SK-N-SH (cell line): ENCODE measurements around the gene PGAM2. TPM values are rescaled to one million over a fixed set of nuclear protein-coding genes. Genes with fewer than 3 reads are reported as not detected.

Experiments
- CTCF ChIA-PET: fragments of 300-600, 350-600 bp; formaldehyde crosslinking; extraction: SDS; loops from one replicate; lab custom pipeline; 2021; lab: Yijun Ruan, JAX
- POLR2A ChIA-PET: fragments of 350-600 bp; sonication (Branson Sonifier 250); formaldehyde crosslinking; extraction: SDS; loops from one replicate; lab custom pipeline; 2020; ENCODE audit warnings: antibody characterized with exemption, inconsistent platforms; lab: Yijun Ruan, JAX
- DNase-seq: peaks from one replicate; pipeline ENCODE4 v3.0.0; 2012
- H2AFZ ChIP-seq: fragments of 200-600 bp; sonication (generic); 2 replicates; pipeline ENCODE4 v1.8.1; 2016; ENCODE audit warnings: antibody characterized with exemption, mild to moderate bottlenecking, low read depth
- H3F3A ChIP-seq: fragments of 200-600 bp; sonication (generic); replicated peaks from 2 replicates; pipeline ENCODE3; 2016; ENCODE audit warnings: antibody characterized with exemption, mild to moderate bottlenecking; ENCODE audit not compliant: insufficient read depth
- H3K27ac ChIP-seq, 2 experiments: fragments of 200-500 bp in 1 of 2; fragments of 200-600 bp in 1 of 2; sonication (Bioruptor generic) in 1 of 2; sonication (generic), shearing (Covaris generic) in 1 of 2; 2 replicates each; pipeline versions ENCODE4 v1.5.1 to v1.6.1; 2014 to 2016; ENCODE audit warnings: low read depth in 2 of 2, inconsistent platforms in 1 of 2, low read length in 1 of 2, mild to moderate bottlenecking in 1 of 2, mixed read lengths in 1 of 2
- H3K27me3 ChIP-seq: fragments of 200-600 bp; sonication (generic), shearing (Covaris generic); 2 replicates; pipeline ENCODE4 v1.6.1; 2016; ENCODE audit warnings: mixed run types; ENCODE audit not compliant: insufficient read depth
- H3K36me3 ChIP-seq, 2 experiments: fragments of 200-500 bp in 1 of 2; fragments of 200-600 bp in 1 of 2; sonication (Bioruptor generic) in 1 of 2; sonication (generic) in 1 of 2; replicated peaks in 1 of 2; 2 replicates each; pipeline versions ENCODE3 to v1.5.1; 2014 to 2016; ENCODE audit warnings: low read length in 1 of 2, mild to moderate bottlenecking in 1 of 2; ENCODE audit not compliant: insufficient read depth in 2 of 2, control insufficient read depth in 1 of 2
- H3K4me1 ChIP-seq, 2 experiments: fragments of 200-500 bp in 1 of 2; fragments of 200-600 bp in 1 of 2; sonication (Bioruptor generic) in 1 of 2; sonication (generic), shearing (Covaris generic) in 1 of 2; 2 replicates each; pipeline versions ENCODE4 v1.5.1 to v1.6.1; 2014 to 2016; ENCODE audit warnings: low read depth in 1 of 2, low read length in 1 of 2, mixed run types in 1 of 2; ENCODE audit not compliant: insufficient read depth in 2 of 2, control insufficient read depth in 1 of 2
- H3K4me2 ChIP-seq: fragments of 200-600 bp; sonication (generic), shearing (Covaris generic); 2 replicates; pipeline ENCODE4 v1.6.1; 2017; ENCODE audit warnings: mixed run types
- H3K4me3 ChIP-seq, 2 experiments: fragments of 200-500 bp in 1 of 2; fragments of 200-600 bp in 1 of 2; sonication (Bioruptor generic) in 1 of 2; sonication (generic), shearing (Covaris generic) in 1 of 2; 2 replicates each; pipeline versions ENCODE4 v1.5.1 to v1.8.1; 2014 to 2016; ENCODE audit warnings: low read depth in 2 of 2, inconsistent platforms in 1 of 2, low read length in 1 of 2, mild to moderate bottlenecking in 1 of 2, mixed read lengths in 1 of 2, moderate library complexity in 1 of 2
- H3K79me2 ChIP-seq: fragments of 200-600 bp; sonication (generic); 2 replicates; pipeline ENCODE4 v1.8.1; 2017; ENCODE audit warnings: mild to moderate bottlenecking; ENCODE audit not compliant: insufficient read depth
- H3K9ac ChIP-seq: fragments of 200-600 bp; sonication (generic); 2 replicates; pipeline ENCODE4 v1.6.1; 2017; ENCODE audit warnings: mixed run types
- H3K9me2 ChIP-seq: fragments of 200-600 bp; sonication (generic); 2 replicates; pipeline ENCODE4 v1.6.1; 2017; ENCODE audit warnings: mixed run types
- H3K9me3 ChIP-seq: fragments of 200-600 bp; sonication (generic); 2 replicates; pipeline ENCODE4 v1.6.1; 2017; ENCODE audit warnings: mixed run types, mild to moderate bottlenecking, moderate library complexity
- H4K20me1 ChIP-seq: fragments of 200-600 bp; sonication (generic); 2 replicates; pipeline ENCODE4 v1.6.1; 2017; ENCODE audit warnings: mild to moderate bottlenecking, mixed run types; ENCODE audit not compliant: insufficient read depth
- EZH2phosphoT487 ChIP-seq: fragments of 200-600 bp; sonication (generic); IDR thresholded peaks from 2 replicates; pipeline ENCODE4 v1.6.1; 2017; ENCODE audit warnings: low read depth, mixed run types, mild to moderate bottlenecking, antibody characterized with exemption, moderate library complexity, borderline replicate concordance
- MXI1 ChIP-seq: IDR thresholded peaks from 2 replicates; pipeline ENCODE4 v1.6.1; 2012; ENCODE audit warnings: mild to moderate bottlenecking, low read depth, low read length, improper control_type of control experiment
- NFIC ChIP-seq: IDR thresholded peaks from 2 replicates; pipeline ENCODE4 v1.4.0; 2012; ENCODE audit warnings: borderline replicate concordance
- POLR2AphosphoS5 ChIP-seq: IDR thresholded peaks from 2 replicates; pipeline ENCODE4 v1.6.1; 2012; ENCODE audit warnings: low read depth, low read length
- SIN3A ChIP-seq: IDR thresholded peaks from 2 replicates; pipeline ENCODE4 v1.6.1; 2012; ENCODE audit warnings: low read depth, mild to moderate bottlenecking, low read length, moderate library complexity, borderline replicate concordance
- WGBS: methylation state at CpG from one replicate; pipeline ENCODE4 v1.1.6; 2017; ENCODE audit warnings: low lambda C conversion rate; 5-methylcytosine and 5-hydroxymethylcytosine counted together
- polyA plus RNA-seq, 3 experiments: library from polyadenylated mRNA; depleted of rRNA; stranded (reverse); fragments of >200 nt; gene quantifications; 2 replicates each; pipeline ENCODE4 v1.2.3, GENCODE V29; 2012

PGAM2 gene
- polyA plus RNA-seq, 1 of the 3 experiments (the other 2 are of a cell fraction) = 0.79 TPM

GRCh38 chr7:44075296-44076075, 10.1 kb upstream of the PGAM2 start:
- ChIA-PET POLR2A (interaction anchor here (0.7 to 1.8 kb wide), 3 partner anchors 10 to 49 kb away, joined by 3 to 6 read pairs (median 4); partner anchors contain the start of genes DBNL and PGAM2), CTCF (interaction anchor here (1.0 to 1.5 kb wide), 6 partner anchors 8 to 121 kb away, joined by 3 to 6 read pairs (median 4); no protein-coding TSS in a partner anchor)
- Histone ChIP-seq H3K4me2 (no peak overlapping the region), H3K9me2 (no peaks in the 10 kb centered on the region), H3K4me3 (no peak overlapping the region), H2AFZ (no peak overlapping the region), H3K9me3 (no peaks in the 10 kb centered on the region), H3K9ac (no peak overlapping the region), H3K36me3 (peaks cover 22 to 66% of the 10 kb centered on the region in 2 experiments), H3K27me3 (no peaks in the 10 kb centered on the region), H3K27ac (no peak overlapping the region), H3K79me2 (peaks cover 4% of the 10 kb centered on the region; the same call in 1 of the 2 replicates), H3K4me1 (peaks cover 5 to 15% of the 10 kb centered on the region in 2 experiments; a peak in 3 of 4 replicates), H4K20me1 (no peaks in the 10 kb centered on the region), H3F3A (peaks cover 31% of the 10 kb centered on the region)
- DNase-seq = no peak
- TF ChIP-seq POLR2AphosphoS5 = no peak
- 94% methylated on average over 17 of the region's 17 CpGs for WGBS

- 85% methylated on average over 6 of the region's 13 CpGs for WGBS
- Histone ChIP-seq H3K36me3 (peaks cover 22 to 54% of the 10 kb centered on the region in 2 experiments), H3K4me3 (no peak overlapping the region), H3K9me2 (no peaks in the 10 kb centered on the region), H3K4me1 (peaks cover 5 to 15% of the 10 kb centered on the region in 2 experiments; a peak in 3 of 4 replicates), H3K9ac (peak overlapping the region; percentile 40; the same call in 1 of the 2 replicates), H3K27me3 (no peaks in the 10 kb centered on the region), H3K79me2 (no peaks in the 10 kb centered on the region; the same call in 1 of the 2 replicates), H2AFZ (no peak overlapping the region), H3F3A (peaks cover 34% of the 10 kb centered on the region)
- ChIA-PET POLR2A (interaction anchor here (1.2 kb wide), 1 partner anchor 8 kb away, joined by 4 read pairs; the partner anchor contains the start of gene PGAM2), CTCF (interaction anchor here (1.3 to 4.4 kb wide), 2 partner anchors 122 kb away, joined by 5 to 68 read pairs; no protein-coding TSS in a partner anchor)
- DNase-seq = no peak
- no peak for TF ChIP-seq EZH2phosphoT487
- TF ChIP-seq, all 33 proteins: peak for 0
- Histone ChIP-seq H3K4me2 (no peak overlapping the region), H4K20me1 (no peaks in the 10 kb centered on the region), H3K27ac (peak overlapping the region in 1 of 2 experiments; percentile 55; a peak in 2 of 4 replicates), H3K9me3 (no peaks in the 10 kb centered on the region)
These were observed 9.0 kb upstream of the PGAM2 start for GRCh38 chr7:44074349-44074695.

GRCh38 chr7:44073664-44074348, 8.4 kb upstream of the PGAM2 start:
- Histone ChIP-seq H3K4me1 (peaks cover 5 to 15% of the 10 kb centered on the region in 2 experiments), H4K20me1 (no peaks in the 10 kb centered on the region), H3F3A (peaks cover 39% of the 10 kb centered on the region), H3K9me2 (no peaks in the 10 kb centered on the region), H2AFZ (no peak overlapping the region), H3K9me3 (no peaks in the 10 kb centered on the region), H3K79me2 (no peaks in the 10 kb centered on the region; the same call in 1 of the 2 replicates), H3K4me3 (no peak overlapping the region), H3K9ac (peak overlapping the region; percentile 40; the same call in 1 of the 2 replicates), H3K36me3 (peaks cover 18 to 49% of the 10 kb centered on the region in 2 experiments), H3K4me2 (peak overlapping the region; percentile 30; the same call in 1 of the 2 replicates), H3K27ac (peak overlapping the region in 1 of 2 experiments; percentile 55; a peak in 2 of 4 replicates), H3K27me3 (no peaks in the 10 kb centered on the region)
- POLR2A ChIA-PET = interaction anchor here (1.9 kb wide), 1 partner anchor 10 kb away, joined by 6 read pairs; no protein-coding TSS in a partner anchor
- no peak for DNase-seq
- no peak for TF ChIP-seq POLR2AphosphoS5
- TF ChIP-seq SIN3A = no peak
- no peak for TF ChIP-seq MXI1
- no peak for TF ChIP-seq NFIC
- WGBS = 85% methylated on average over 18 of the region's 26 CpGs
- CTCF ChIA-PET = interaction anchor here (1.3 to 4.4 kb wide), 2 partner anchors 98 to 122 kb away, joined by 3 to 68 read pairs; no protein-coding TSS in a partner anchor
